Measurements from ENCODE around the gene EXOSC9. TPM values are rescaled to one million over a fixed set of nuclear protein-coding genes. Genes with fewer than 3 reads are reported as not detected.
A peak's percentile ranks its signal among the peaks of the same experiment; 100 is the strongest.

EXOSC9 gene
- total and polyA plus RNA-seq, 2 of the 8 experiments (the other 6 are each of a cell fraction or from before 2014, with no cell fraction given) = 33.2 to 54.9 TPM

GRCh38 chr4:121764702-121765367, 36.3 kb upstream of the EXOSC9 start, which contains the start of gene SMIM43:
Gene SMIM43 (minus strand): TSS chr4:121765164. CDS start chr4:121765105, 59 bp downstream.
- H3K27me3 ChIP-seq (replicated peaks in 1 of 4; ENCODE audit: control insufficient read depth in 3 of 4, extremely low read depth in 1 of 4, insufficient read depth in 3 of 4, low read length in 3 of 4) = peaks cover 17 to 53% (median 38%) of the 10 kb centered on the region in 4 experiments
- no peak for FAIRE-seq
- H3K18ac ChIP-seq (ENCODE audit: extremely low read depth, low read length) = peak within 1 kb of the TSS; percentile 9; the same call in 1 of the 2 replicates
- no peaks in the 10 kb centered on the region for H3K9me3 ChIP-seq (ENCODE audit: insufficient read depth in 2 of 2, low read depth in 1 of 2, low read length in 1 of 2)
- no peak within 1 kb of the TSS for H3K27ac ChIP-seq (ENCODE audit: low read depth, low read length)
- WGBS, 2 experiments (ENCODE audit: extremely low coverage in 1 of 2, insufficient coverage in 1 of 2, insufficient read length in 1 of 2, insufficient replicate concordance in 2 of 2, low coverage in 1 of 2, low lambda C conversion rate in 2 of 2, missing lambda C conversion rate in 1 of 2) = 2% methylated on average over 72 of the region's 75 CpGs; no CpG with 5 or more reads in 1 of the 2 experiments
- no peak within 1 kb of the TSS for H2BK12ac ChIP-seq (ENCODE audit: low read depth, low read length)
- no peak within 1 kb of the TSS for H4K5ac ChIP-seq (ENCODE audit: insufficient read length, low read depth, low read length)
- no peak within 1 kb of the TSS for H2BK5ac ChIP-seq (ENCODE audit: low read depth, low read length)
- H3K9ac ChIP-seq (replicated peaks in 1 of 4; ENCODE audit: extremely low read depth in 1 of 4, low read depth in 3 of 4, low read length in 3 of 4) = peak within 1 kb of the TSS in 3 of 4 experiments; percentile 42 to 58 (median 48); a peak in 6 of 7 replicates
- H2AK5ac ChIP-seq (ENCODE audit: low read depth, low read length) = no peak within 1 kb of the TSS
- CTCF ChIA-PET (ENCODE audit: partially characterized antibody) = interaction anchor here (1.2 to 2.8 kb wide), 7 partner anchors 13 to 946 kb away, joined by 3 to 10 read pairs (median 5); no protein-coding TSS in a partner anchor
- peaks cover 0 to 11% (median 7%) of the 10 kb centered on the region in 4 experiments; a peak in 3 of 7 replicates for H3K4me1 ChIP-seq (replicated peaks in 1 of 4; ENCODE audit: control insufficient read depth in 3 of 4, insufficient read depth in 4 of 4, low read length in 3 of 4)
- no peaks in the 10 kb centered on the region for H3K36me3 ChIP-seq (ENCODE audit: control insufficient read depth in 2 of 4, insufficient read depth in 4 of 4, low read length in 3 of 4)
- no peak within 1 kb of the TSS for H3K23ac ChIP-seq (ENCODE audit: insufficient read length)
- peak within 1 kb of the TSS; percentile 34; the same call in 1 of the 2 replicates for H2AFZ ChIP-seq (ENCODE audit: low read length)
- H3K4ac ChIP-seq (replicated peaks; ENCODE audit: insufficient read length, low read depth, low read length) = no peak within 1 kb of the TSS
- H4K8ac ChIP-seq (ENCODE audit: extremely low read depth, insufficient read depth, low read length) = peak within 1 kb of the TSS; percentile 72
- peak in 1 of 2 experiments; percentile 76 for DNase-seq (ENCODE audit: low read depth in 1 of 2, low spot score in 2 of 2)
- peaks cover 9% of the 10 kb centered on the region for H3K23me2 ChIP-seq (ENCODE audit: low read depth, low read length)
- H3K4me2 ChIP-seq (ENCODE audit: insufficient read depth in 1 of 2, low read depth in 2 of 2, low read length in 2 of 2) = peak within 1 kb of the TSS; percentile 87 to 96
- no peak within 1 kb of the TSS for H3K56ac ChIP-seq (replicated peaks; ENCODE audit: insufficient read length, low read depth, low read length)
- no peaks in the 10 kb centered on the region for H3K79me2 ChIP-seq (ENCODE audit: control insufficient read depth in 1 of 2, insufficient read depth in 2 of 2, low read length in 2 of 2)
- no peak within 1 kb of the TSS; the same call in 1 of the 2 replicates for H2BK20ac ChIP-seq (ENCODE audit: low read length)
- H2BK120ac ChIP-seq (replicated peaks; ENCODE audit: low read depth, low read length) = no peak within 1 kb of the TSS
- H3K79me1 ChIP-seq (ENCODE audit: low read depth, low read length) = no peaks in the 10 kb centered on the region
- POLR2A ChIA-PET (ENCODE audit: partially characterized antibody) = interaction anchor here (0.8 to 3.2 kb wide), 9 partner anchors 8 to 58 kb away, joined by 3 to 13 read pairs (median 4); partner anchors contain the start of gene EXOSC9
- no peak within 1 kb of the TSS for H2BK15ac ChIP-seq (ENCODE audit: low read length)
- peak within 1 kb of the TSS; percentile 47 to 76 (median 64) for H3K4me3 ChIP-seq (ENCODE audit: extremely low read depth in 1 of 4, insufficient read depth in 2 of 4, low read depth in 3 of 4, low read length in 4 of 4)
- no peak within 1 kb of the TSS for H3K14ac ChIP-seq (ENCODE audit: insufficient read length)
- no peaks in the 10 kb centered on the region for H4K20me1 ChIP-seq (replicated peaks in 1 of 2; ENCODE audit: control insufficient read depth in 1 of 2, insufficient read depth in 2 of 2, low read length in 2 of 2)
- H4K91ac ChIP-seq (replicated peaks; ENCODE audit: insufficient read length, low read length) = no peak within 1 kb of the TSS
- TF ChIP-seq E2F6 (IDR thresholded peaks at IDR 0.05) = peak; percentile 57
- TF ChIP-seq TAF1 (IDR thresholded peaks at IDR 0.05; ENCODE audit: low read depth, low read length) = peak; percentile 47; the same call in 1 of the 2 replicates
- no peak for TF ChIP-seq TEAD4 (IDR thresholded peaks at IDR 0.05; ENCODE audit: low read depth, low read length)
- no peak for TF ChIP-seq ATF2 (IDR thresholded peaks at IDR 0.05; ENCODE audit: low read length)
- TF ChIP-seq MAX (IDR thresholded peaks at IDR 0.05) = peak; percentile 31; the same call in 1 of the 2 replicates
- no peak for TF ChIP-seq YY1 (IDR thresholded peaks at IDR 0.05; ENCODE audit: low read depth, low read length)
- no peak for TF ChIP-seq SP1 (IDR thresholded peaks at IDR 0.05; ENCODE audit: low read depth, low read length)
- no peak for TF ChIP-seq RXRA (IDR thresholded peaks at IDR 0.05; ENCODE audit: insufficient read depth, low read depth, low read length)
- peak; percentile 60 for TF ChIP-seq RNF2 (IDR thresholded peaks at IDR 0.05; ENCODE audit: borderline replicate concordance, low read depth, low read length, missing control alignments, poor library complexity, severe bottlenecking)

All from H1 (cell line).